Activated T-helper 17 cell treated with anti-CD3 and anti-CD28 coated beads, Interleukin-2, amount 50 U/mL, for 72 hours (primary cell): ENCODE measurements around the gene RNASE4. TPM values are rescaled to one million over a fixed set of nuclear protein-coding genes. Genes with fewer than 3 reads are reported as not detected.

ENCODE experiments used
- ATAC-seq: fragments of 150-1000 bp; cut with Tn5 transposase; replicated peaks from 2 replicates; pipeline ENCODE4 v1.10.0; 2021; ENCODE audit warnings: mild to moderate bottlenecking, moderate library complexity
- H3K27ac Mint-ChIP-seq: one replicate; pipeline ENCODE4 v1.8.0; 2022; ENCODE audit warnings: mixed read lengths
- H3K27me3 Mint-ChIP-seq: one replicate; pipeline ENCODE4 v1.8.0; 2022; ENCODE audit warnings: mixed read lengths
- H3K36me3 Mint-ChIP-seq: one replicate; pipeline ENCODE4 v1.8.0; 2022; ENCODE audit warnings: low read depth, mild to moderate bottlenecking, mixed read lengths
- H3K4me1 Mint-ChIP-seq: one replicate; pipeline ENCODE4 v1.8.0; 2022; ENCODE audit warnings: mixed read lengths
- H3K4me3 Mint-ChIP-seq: one replicate; pipeline ENCODE4 v1.8.0; 2022; ENCODE audit warnings: mild to moderate bottlenecking, mixed read lengths
- H3K9me3 Mint-ChIP-seq: one replicate; pipeline ENCODE4 v1.8.0; 2022; ENCODE audit warnings: mixed read lengths
- total RNA-seq, 2 donors: library from RNA; stranded (reverse); gene quantifications; one replicate each; pipeline ENCODE4 v1.2.3, GENCODE V29; 2022

Gene RNASE4
- total RNA-seq, 2 donors from 2014 or later: 1.0 to 6.1 TPM

DNA sequence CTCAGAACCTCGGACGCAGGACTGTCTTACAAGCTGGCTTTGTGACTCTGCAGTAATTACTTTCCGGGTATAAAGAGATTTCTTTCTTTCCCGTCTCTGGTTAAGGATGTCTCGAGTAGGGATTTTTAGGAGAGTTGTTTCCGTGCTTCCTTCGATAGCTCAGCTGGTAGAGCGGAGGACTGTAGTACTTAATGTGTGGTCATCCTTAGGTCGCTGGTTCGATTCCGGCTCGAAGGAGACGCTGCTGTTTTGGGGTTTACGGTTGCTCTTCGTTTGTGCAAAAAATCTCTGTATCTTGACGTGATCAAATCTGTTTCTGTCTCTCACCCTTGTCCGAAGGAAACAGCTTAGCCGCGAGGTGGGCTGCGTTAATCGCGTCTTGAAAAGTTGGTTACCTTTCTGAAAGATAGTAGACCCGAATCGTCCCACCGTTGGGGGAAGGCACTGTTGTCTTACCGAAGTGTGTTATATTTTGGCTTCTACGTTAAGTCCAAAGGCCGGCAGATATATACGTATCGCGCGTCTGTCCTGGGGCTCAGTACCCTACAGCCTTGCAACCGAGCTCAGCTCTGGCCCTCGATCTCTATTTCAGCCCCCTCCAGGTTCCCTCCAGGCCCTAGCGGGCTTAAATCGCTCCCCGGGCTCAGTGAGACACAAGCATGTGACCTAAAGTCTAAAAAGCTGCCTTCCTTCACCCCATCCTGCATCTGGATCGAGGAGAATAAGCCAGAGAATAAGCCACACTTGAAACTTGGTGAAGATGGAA lies 1.1 kb upstream of the RNASE4 start:
- no peaks in the 10 kb centered on the region for H3K27me3 Mint-ChIP-seq
- ATAC-seq: peak; percentile 42
- H3K9me3 Mint-ChIP-seq: no peaks in the 10 kb centered on the region
- no peak overlapping the region for H3K27ac Mint-ChIP-seq
- no peak overlapping the region for H3K4me3 Mint-ChIP-seq
- no peaks in the 10 kb centered on the region for H3K36me3 Mint-ChIP-seq
- peaks cover 24% of the 10 kb centered on the region for H3K4me1 Mint-ChIP-seq

DNA sequence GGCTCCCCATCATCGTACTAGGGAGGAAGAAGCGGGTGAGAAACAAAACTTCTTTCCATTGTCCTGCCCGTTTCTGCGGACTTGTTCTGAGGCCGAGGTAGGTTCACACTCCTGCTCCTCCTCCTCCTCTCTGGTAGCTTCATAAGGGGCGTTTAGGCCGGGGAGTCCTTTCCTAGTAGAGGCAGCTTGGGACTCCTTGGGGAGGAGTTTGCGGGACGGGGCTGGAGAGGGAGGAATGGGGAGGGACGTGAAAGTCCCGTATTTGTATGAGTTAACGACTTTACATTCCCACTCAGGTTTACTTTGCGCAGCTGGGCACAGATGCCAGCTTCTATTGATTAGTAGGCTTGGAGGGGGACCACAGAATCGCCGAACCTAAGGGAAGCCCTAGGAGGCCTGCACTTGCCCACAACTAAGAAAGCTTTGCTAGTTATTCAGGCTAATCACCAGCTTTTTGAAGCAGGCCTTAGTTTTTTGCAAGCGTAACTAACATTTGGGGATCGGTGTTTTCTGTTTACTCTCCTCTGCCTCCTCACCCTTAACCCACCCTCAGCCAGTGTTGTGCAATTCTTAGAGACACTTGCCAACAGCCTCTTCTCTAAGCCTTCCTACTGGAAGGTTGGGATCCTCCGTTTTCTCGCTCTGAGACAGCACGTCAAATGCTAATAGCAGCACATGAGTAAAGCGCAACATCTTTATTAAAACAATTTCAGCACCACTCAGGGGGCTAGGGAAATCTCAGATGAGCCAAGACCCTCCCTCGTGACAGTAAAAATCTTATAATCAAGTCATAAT lies 499 bp downstream of the RNASE4 start:
- Mint-ChIP-seq H3K36me3 (no peaks in the 10 kb centered on the region), H3K4me1 (peaks cover 24% of the 10 kb centered on the region), H3K27ac (no peak overlapping the region), H3K4me3 (no peak overlapping the region), H3K27me3 (no peaks in the 10 kb centered on the region), H3K9me3 (no peaks in the 10 kb centered on the region)
- ATAC-seq: no peak

DNA sequence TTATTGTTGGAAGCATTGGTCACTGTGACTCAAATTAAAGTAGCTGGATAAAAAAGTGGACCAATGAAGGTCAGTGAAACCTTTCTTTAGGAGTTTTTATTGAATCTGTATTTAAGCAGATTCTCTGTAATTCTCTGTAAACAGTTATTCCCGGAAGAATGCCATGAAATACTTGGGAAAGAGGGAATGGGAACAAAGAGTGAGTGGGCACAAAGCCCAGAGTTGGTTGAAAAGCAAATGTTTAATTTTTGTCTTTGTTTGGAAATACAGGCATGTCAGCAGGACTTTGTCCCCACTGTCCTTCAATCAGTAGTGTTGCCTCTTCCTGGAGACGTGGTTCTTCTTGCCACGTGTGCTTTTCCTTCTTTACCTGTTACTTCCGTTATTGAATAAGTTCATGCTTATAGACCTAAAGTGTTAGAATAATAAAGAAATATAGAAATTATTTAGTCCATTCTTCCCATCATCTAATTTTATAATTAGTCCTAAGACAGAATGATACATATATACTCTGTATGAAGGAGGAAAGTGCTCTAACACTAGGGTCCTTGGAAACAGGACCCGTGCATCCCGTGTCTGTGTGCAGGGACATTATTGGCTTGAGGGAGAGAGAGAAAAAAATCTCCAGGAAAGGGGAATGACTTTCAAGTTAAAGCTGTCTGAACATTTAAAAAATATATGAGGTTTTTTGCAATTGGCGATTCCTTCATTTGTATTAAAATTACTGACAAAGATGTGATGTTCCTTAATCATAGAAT lies 2.2 kb downstream of the RNASE4 start:
- Mint-ChIP-seq H3K36me3 (no peaks in the 10 kb centered on the region), H3K27ac (no peak overlapping the region), H3K9me3 (no peaks in the 10 kb centered on the region), H3K4me1 (peaks cover 15% of the 10 kb centered on the region), H3K27me3 (no peaks in the 10 kb centered on the region), H3K4me3 (peak overlapping the region; percentile 11)
- ATAC-seq: no peak

DNA sequence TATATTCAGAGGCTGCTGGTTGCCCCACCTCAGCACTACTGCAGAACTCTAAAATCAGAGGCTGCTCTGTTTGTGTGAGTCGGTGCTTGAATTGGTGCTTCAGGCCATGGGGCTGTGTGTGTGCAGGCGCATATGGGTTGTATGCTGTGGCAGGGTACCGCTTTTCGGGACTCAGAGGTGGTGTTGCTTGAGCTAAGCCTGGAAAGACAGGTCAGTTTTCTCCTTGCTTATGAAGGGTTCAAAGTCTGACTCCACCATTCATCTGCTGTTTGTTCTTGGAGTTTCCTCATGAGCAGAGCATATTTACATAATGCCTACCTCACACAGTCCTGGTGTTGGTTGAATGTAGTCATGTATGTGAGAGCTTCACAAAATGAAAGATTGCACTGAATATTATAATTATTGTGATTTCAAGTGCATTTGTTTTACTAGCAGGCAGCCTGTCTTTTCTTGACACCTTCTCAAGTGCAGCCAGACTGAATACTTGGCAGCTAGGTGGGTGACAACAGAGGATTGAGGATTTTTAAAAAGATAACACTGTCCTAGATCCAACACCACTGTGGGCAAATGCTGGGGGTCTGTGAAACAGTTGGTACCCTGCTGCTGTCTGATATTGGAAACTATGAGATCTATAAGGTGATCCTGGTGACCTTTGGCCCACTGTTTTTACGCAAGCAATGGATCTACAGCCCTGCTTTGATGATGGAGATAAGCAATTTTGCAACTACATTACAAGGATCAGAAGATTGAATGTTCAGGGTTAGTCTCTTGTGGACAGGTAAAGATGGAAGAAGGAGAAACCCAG lies 3.2 kb downstream of the RNASE4 start:
- H3K27ac Mint-ChIP-seq: no peak overlapping the region
- H3K27me3 Mint-ChIP-seq: no peaks in the 10 kb centered on the region
- H3K4me3 Mint-ChIP-seq: no peak overlapping the region
- H3K4me1 Mint-ChIP-seq: peaks cover 11% of the 10 kb centered on the region
- ATAC-seq: no peak
- no peaks in the 10 kb centered on the region for H3K36me3 Mint-ChIP-seq
- H3K9me3 Mint-ChIP-seq: no peaks in the 10 kb centered on the region

DNA sequence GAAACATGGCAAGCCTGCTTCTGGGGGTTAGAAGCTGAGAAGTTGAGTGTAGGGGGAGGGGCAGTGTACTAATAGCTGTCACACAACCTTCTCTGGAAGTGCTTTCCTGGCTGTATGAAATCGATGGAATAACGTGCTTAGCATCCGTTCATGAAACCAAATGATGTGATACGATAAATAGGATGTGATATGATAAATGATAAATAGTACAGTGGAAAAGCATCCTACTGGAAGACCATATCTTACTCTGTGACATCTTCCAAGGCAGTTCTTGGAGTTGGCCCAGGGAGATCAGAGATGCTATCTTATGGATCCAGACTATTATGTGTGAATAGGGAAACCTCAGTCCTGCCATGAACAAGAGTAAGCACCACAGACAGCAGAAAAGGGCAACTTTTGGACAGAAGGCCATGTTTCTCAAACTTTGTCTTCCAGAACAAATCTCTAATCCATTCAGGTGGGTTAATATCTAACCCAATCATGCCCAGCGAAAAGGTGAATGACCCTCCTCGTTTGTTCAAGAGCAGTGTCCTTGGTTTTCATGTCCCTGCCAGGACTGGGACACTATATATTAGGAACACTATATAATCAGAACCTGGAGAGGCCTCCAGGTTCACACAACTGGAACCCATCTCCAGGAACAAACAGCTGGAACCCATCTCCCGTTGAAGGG lies 3.9 kb downstream of the RNASE4 start, which contains the start of gene ANG:
TSS of gene ANG (plus strand) at position 598 of the 673 bp plus-strand sequence. CDS start 4,801 bp downstream, outside the sequence.
- H3K4me3 Mint-ChIP-seq: no peak within 1 kb of the TSS
- H3K27me3 Mint-ChIP-seq: no peaks in the 10 kb centered on the region
- no peak within 1 kb of the TSS for H3K27ac Mint-ChIP-seq
- H3K36me3 Mint-ChIP-seq: no peaks in the 10 kb centered on the region
- H3K9me3 Mint-ChIP-seq: no peaks in the 10 kb centered on the region
- peaks cover 11% of the 10 kb centered on the region for H3K4me1 Mint-ChIP-seq
- no peak for ATAC-seq

DNA sequence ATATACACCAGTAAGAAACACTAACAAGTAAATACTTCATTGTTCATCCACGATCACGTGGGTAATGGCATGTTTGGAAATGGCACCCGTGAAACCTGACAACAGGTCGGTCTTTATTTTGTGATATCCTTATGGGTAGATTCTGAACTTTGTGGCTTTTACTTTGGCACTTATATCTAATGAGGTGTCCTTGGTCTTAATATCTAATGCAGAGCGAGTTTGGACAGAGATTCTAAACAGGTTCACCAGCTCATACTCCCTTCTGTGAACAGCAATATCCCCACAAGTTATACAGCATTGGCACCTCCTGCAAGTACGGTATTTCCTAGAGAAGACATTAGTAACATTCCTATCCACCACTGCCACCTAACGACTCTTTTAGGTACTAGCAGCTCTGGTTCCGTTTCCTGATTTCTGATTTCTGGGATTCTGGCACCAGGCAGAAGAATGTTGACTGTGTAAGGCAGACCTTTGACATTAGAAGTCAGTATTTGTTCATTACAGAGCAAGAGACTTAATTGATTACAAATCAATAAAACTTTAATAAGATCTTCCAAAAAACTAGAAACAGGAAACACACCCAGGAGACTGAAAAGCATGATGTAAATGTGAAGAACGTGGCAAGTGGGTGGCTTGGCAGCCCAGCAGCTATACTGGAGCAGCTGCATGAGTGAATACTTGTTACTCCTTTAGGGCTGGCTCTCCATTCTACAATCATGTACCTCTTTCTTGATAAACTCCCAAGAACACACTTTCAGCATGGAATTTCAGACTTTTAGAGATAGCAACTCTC lies 6.7 kb downstream of the RNASE4 start:
- Mint-ChIP-seq H3K9me3 (no peaks in the 10 kb centered on the region), H3K27ac (no peak overlapping the region), H3K36me3 (no peaks in the 10 kb centered on the region), H3K27me3 (no peaks in the 10 kb centered on the region), H3K4me3 (peak overlapping the region; percentile 16), H3K4me1 (peaks cover 9% of the 10 kb centered on the region)
- ATAC-seq: peak; percentile 78

DNA sequence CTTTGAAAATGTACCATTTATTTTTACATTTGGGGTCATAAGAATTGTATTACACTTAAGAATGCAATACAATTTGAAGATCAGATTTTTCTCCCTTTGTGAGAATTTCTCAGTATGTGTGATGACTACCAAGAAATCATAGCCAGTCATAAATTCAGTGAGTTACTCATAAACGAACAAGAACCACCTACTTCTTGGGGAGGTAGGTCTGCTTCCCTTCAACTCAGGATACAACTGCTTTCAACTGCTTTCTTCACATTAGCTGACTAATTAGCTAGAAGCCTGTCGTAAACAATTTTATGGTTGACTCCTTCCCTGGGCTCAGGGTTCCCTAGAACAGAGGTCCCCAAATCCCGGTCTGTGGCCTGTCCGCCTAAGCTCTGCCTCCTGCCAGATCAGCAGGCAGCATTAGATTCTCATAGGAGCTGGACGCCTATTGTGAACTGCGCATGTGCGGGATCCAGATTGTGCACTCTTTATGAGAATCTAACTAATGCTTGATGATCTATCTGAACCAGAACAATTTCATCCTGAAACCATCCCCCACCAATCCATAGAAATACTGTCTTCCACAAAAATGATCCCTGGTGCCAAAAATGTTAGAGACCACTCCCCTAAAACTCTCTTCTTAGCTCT lies 7.9 kb downstream of the RNASE4 start:
- Mint-ChIP-seq H3K9me3 (no peaks in the 10 kb centered on the region), H3K27ac (no peak overlapping the region), H3K36me3 (no peaks in the 10 kb centered on the region), H3K4me3 (no peak overlapping the region), H3K27me3 (no peaks in the 10 kb centered on the region), H3K4me1 (peaks cover 6% of the 10 kb centered on the region)
- ATAC-seq: peak; percentile 79

DNA sequence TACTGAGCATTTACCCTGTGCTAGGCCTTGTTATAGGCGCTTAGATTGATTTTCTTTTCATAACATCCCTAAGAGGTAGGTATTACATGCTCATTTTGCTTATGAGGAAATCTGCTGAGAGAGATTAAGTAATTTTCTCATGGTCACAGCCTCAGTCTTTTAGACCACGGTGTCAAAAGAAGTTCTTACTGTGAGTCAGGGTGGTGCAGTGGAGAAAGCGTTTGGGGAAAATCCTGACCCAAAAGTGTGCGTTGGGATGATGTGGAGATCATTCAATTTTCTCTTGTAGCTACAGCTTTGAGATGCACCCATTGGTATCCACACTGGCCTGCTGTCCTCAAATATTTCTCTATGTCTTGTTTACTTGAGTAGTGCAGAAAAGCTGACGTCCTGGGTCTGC lies 12.4 kb downstream of the RNASE4 start:
- ATAC-seq: no peak
- H3K27ac Mint-ChIP-seq: no peak overlapping the region
- H3K4me3 Mint-ChIP-seq: no peak overlapping the region
- H3K36me3 Mint-ChIP-seq: no peaks in the 10 kb centered on the region
- no peaks in the 10 kb centered on the region for H3K4me1 Mint-ChIP-seq
- H3K27me3 Mint-ChIP-seq: no peaks in the 10 kb centered on the region
- H3K9me3 Mint-ChIP-seq: no peaks in the 10 kb centered on the region

DNA sequence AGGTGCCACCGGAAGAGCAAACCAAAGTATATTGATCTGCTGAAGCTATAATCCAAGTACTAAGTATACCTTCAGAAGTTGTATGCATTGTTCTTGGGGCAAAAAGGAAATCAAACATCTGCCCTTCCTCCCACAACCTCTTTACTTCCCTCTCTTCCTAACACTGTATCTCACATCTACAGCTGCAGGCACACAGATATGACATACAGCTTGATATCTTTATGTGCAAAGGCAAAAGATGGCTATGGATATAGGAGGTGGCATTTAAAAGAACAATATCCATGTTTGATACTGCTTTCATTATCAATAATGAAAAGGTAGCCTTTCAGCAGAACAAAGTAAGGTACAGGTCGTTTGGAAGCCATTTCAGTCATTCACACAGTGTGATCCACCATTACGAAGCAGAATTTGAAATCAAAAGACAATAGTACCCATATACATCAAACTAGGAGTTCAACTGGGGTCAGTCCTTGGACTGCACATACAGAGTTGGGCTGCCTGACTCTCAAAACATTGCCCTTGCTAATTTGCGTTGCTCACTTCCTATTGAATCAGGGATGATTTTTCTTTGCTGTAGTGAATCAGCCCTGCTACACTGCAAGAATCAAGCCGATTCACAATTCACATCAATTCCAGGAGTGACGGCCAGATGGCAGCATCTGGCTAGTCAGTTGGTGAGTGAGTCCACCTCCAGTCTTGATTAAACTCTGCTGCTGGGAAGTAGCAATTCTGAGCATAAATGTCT lies 13.1 kb downstream of the RNASE4 start:
- peak; percentile 85 for ATAC-seq
- Mint-ChIP-seq H3K27ac (no peak overlapping the region), H3K4me3 (no peak overlapping the region), H3K9me3 (no peaks in the 10 kb centered on the region), H3K4me1 (no peaks in the 10 kb centered on the region), H3K36me3 (no peaks in the 10 kb centered on the region), H3K27me3 (no peaks in the 10 kb centered on the region)

DNA sequence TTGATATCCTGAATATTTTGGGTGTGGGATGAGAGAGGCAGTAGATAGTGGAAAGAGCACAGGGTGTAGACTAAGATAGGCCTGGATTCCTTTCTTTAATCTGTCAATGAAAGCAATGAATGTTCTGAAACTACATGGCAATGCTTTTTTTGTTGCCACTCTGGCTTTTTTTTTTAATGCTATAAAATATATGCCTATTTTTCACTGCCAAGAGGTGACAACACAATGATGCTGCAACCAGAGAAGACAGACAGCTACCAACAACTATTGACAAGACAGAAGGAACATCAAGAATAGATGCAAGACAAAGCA lies 13.6 kb downstream of the RNASE4 start:
- no peak overlapping the region for H3K4me3 Mint-ChIP-seq
- H3K27ac Mint-ChIP-seq: no peak overlapping the region

DNA sequence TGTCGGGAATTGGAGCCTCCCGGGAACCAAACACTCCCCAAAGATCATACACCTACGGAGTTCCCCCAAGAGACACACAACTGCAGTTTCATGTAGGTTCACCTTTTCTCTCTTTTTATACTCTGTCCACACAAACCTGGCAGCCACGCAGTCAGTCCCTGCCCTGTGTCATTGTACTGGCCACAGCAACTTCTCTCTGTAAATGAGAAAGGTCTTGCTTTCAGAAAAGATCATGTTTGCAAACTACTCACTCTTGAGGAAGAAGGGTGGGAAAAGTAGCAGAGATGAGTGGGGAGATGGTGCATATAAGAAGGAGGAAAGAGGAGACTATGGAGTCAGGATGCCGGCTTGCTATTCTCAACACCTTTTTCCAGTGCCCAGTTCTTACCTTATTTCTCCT lies 14.6 kb downstream of the RNASE4 start:
- no peak overlapping the region for H3K27ac Mint-ChIP-seq
- no peaks in the 10 kb centered on the region for H3K36me3 Mint-ChIP-seq
- no peak for ATAC-seq
- no peaks in the 10 kb centered on the region for H3K27me3 Mint-ChIP-seq
- H3K4me1 Mint-ChIP-seq: no peaks in the 10 kb centered on the region
- H3K4me3 Mint-ChIP-seq: no peak overlapping the region
- no peaks in the 10 kb centered on the region for H3K9me3 Mint-ChIP-seq

More for the DNA sequence above, 13.6 kb downstream of the RNASE4 start:
- Mint-ChIP-seq H3K36me3 (no peaks in the 10 kb centered on the region), H3K4me1 (no peaks in the 10 kb centered on the region), H3K27me3 (no peaks in the 10 kb centered on the region), H3K9me3 (no peaks in the 10 kb centered on the region)
- ATAC-seq: no peak

DNA sequence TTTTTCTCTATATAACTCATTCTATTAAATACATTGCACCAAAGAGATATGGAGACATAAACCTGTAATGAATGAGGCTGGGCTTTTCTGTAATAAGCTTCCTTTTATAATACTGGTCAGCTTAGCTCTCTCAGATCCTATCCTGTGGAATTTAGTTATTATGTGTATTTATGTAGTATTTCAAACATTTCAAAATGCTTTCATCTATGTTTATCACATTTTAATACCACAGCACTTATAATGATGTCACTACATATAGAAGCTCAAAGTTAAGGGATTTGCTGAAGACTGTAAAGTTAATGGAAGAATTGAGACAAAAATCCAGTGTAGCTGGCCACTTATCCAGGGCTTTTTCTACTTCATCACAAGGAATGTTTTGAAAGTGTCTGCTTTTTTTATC lies 15.6 kb downstream of the RNASE4 start:
- H3K4me1 Mint-ChIP-seq: no peaks in the 10 kb centered on the region
- no peak for ATAC-seq
- no peak overlapping the region for H3K27ac Mint-ChIP-seq
- H3K4me3 Mint-ChIP-seq: no peak overlapping the region
- no peaks in the 10 kb centered on the region for H3K36me3 Mint-ChIP-seq
- no peaks in the 10 kb centered on the region for H3K27me3 Mint-ChIP-seq
- no peaks in the 10 kb centered on the region for H3K9me3 Mint-ChIP-seq
